Measurements from ENCODE around the gene SYNGAP1. TPM values are rescaled to one million over a fixed set of nuclear protein-coding genes. Genes with fewer than 3 reads are reported as not detected.

Gene SYNGAP1
- total and polyA plus RNA-seq, 2 of the 4 experiments (the other 2 are of a cell fraction): 1.4 to 17.0 TPM

GRCh38 chr6:33417128-33417902, 2.5 kb upstream of the SYNGAP1 start:
- H4K20me1 ChIP-seq (ENCODE audit: insufficient read depth, low read length): peaks cover 19% of the 10 kb centered on the region
- peaks cover 19% of the 10 kb centered on the region for H3K4me1 ChIP-seq (ENCODE audit: control insufficient read depth, insufficient read depth, low read length)
- H3K14ac ChIP-seq (replicated peaks; ENCODE audit: low read depth, low read length): peak overlapping the region; percentile 97
- H3K9me1 ChIP-seq (ENCODE audit: insufficient read depth, low read length): peaks cover 9% of the 10 kb centered on the region
- in situ Hi-C loops (cut with MboI; ENCODE audit: low sequenced_read_pairs) (no loop called here), intact Hi-C loops (cut with micrococcal nuclease) (loop anchor here (5.0 kb wide), 2 partner anchors 105 to 120 kb away; partner anchors contain the start of genes RGL2 and TAPBP), dilution Hi-C loops (cut with HindIII; ENCODE audit: low sequenced_read_pairs, unreplicated experiment) (no loop called here)
- H2AFZ ChIP-seq (replicated peaks; ENCODE audit: low read length, poor library complexity): peak overlapping the region; percentile 99
- ChIA-PET POLR2A (ENCODE audit: unreplicated experiment) (no interaction called here), CTCF (interaction anchor here (1.1 kb wide), 1 partner anchor 27 kb away, joined by 3 read pairs; no protein-coding TSS in a partner anchor)
- H2BK5ac ChIP-seq (ENCODE audit: low read depth, low read length, poor library complexity, severe bottlenecking): peak overlapping the region; percentile 97
- H3K36me3 ChIP-seq (ENCODE audit: control insufficient read depth, insufficient read depth, low read length): peaks cover 38% of the 10 kb centered on the region
- H4K91ac ChIP-seq (ENCODE audit: insufficient read depth, low read depth, low read length): peak overlapping the region; percentile 96
- H4K5ac ChIP-seq (ENCODE audit: low read depth, low read length): peak overlapping the region; percentile 93
- peak overlapping the region; percentile 94 for H3K18ac ChIP-seq (ENCODE audit: low read depth, low read length)
- peak overlapping the region; percentile 95 for H2BK120ac ChIP-seq (ENCODE audit: low read depth, low read length)
- peak overlapping the region; percentile 97 for H3K23ac ChIP-seq (ENCODE audit: low read depth, low read length)
- ATAC-seq (ENCODE audit: low read depth): peak; percentile 33
- H4K8ac ChIP-seq (ENCODE audit: low read depth in 2 of 2, low read length in 2 of 2): peak overlapping the region; percentile 71 to 98
- TF ChIP-seq CHD1 (IDR thresholded peaks at IDR 0.05; ENCODE audit: low read depth, low read length): no peak; the same call in 1 of the 2 replicates
- no peak for TF ChIP-seq RFX5 (IDR thresholded peaks at IDR 0.05; ENCODE audit: low read depth, low read length)
- no peak for TF ChIP-seq RAD21 (IDR thresholded peaks at IDR 0.05; ENCODE audit: low read length)
- TF ChIP-seq, protein P1, sequence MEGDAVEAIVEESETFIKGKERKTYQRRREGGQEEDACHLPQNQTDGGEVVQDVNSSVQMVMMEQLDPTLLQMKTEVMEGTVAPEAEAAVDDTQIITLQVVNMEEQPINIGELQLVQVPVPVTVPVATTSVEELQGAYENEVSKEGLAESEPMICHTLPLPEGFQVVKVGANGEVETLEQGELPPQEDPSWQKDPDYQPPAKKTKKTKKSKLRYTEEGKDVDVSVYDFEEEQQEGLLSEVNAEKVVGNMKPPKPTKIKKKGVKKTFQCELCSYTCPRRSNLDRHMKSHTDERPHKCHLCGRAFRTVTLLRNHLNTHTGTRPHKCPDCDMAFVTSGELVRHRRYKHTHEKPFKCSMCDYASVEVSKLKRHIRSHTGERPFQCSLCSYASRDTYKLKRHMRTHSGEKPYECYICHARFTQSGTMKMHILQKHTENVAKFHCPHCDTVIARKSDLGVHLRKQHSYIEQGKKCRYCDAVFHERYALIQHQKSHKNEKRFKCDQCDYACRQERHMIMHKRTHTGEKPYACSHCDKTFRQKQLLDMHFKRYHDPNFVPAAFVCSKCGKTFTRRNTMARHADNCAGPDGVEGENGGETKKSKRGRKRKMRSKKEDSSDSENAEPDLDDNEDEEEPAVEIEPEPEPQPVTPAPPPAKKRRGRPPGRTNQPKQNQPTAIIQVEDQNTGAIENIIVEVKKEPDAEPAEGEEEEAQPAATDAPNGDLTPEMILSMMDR (conservative IDR thresholded peaks at IDR 0.05; ENCODE audit: low read depth, low read length): no peak
- TF ChIP-seq MAZ (IDR thresholded peaks at IDR 0.05; ENCODE audit: borderline replicate concordance, low read depth, low read length): peak; percentile 64; the same call in 1 of the 2 replicates
- TF ChIP-seq MXI1 (IDR thresholded peaks at IDR 0.05; ENCODE audit: borderline replicate concordance, low read depth, low read length): no peak
- no peak for TF ChIP-seq NFE2L2 (IDR thresholded peaks at IDR 0.05; ENCODE audit: low read depth, low read length)
- no peak for TF ChIP-seq ELK1 (IDR thresholded peaks at IDR 0.05; ENCODE audit: borderline replicate concordance, low read depth, low read length)
- TF ChIP-seq CEBPB (IDR thresholded peaks at IDR 0.05; ENCODE audit: low read depth, low read length): no peak
- TF ChIP-seq FOS (IDR thresholded peaks at IDR 0.05; ENCODE audit: low read depth, low read length): peak; percentile 91
- TF ChIP-seq, protein P2, sequence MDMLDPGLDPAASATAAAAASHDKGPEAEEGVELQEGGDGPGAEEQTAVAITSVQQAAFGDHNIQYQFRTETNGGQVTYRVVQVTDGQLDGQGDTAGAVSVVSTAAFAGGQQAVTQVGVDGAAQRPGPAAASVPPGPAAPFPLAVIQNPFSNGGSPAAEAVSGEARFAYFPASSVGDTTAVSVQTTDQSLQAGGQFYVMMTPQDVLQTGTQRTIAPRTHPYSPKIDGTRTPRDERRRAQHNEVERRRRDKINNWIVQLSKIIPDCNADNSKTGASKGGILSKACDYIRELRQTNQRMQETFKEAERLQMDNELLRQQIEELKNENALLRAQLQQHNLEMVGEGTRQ (IDR thresholded peaks at IDR 0.05; ENCODE audit: low read depth, low read length): no peak
- TF ChIP-seq POLR2A (IDR thresholded peaks at IDR 0.05; ENCODE audit: low read depth, low read length): peak; percentile 91
- peak overlapping the region; percentile 99 for H3K56ac ChIP-seq (ENCODE audit: extremely low read depth, insufficient read depth, low read length)
- peak overlapping the region; percentile 63 for H3K4me3 ChIP-seq (ENCODE audit: insufficient read depth, low read depth, low read length)
- peaks cover 26 to 89% of the 10 kb centered on the region in 2 experiments for H3K79me1 ChIP-seq (ENCODE audit: low read depth in 1 of 2, low read length in 2 of 2)
- peak overlapping the region; percentile 84; the same call in 2 of the 3 replicates for H2BK15ac ChIP-seq (ENCODE audit: low read depth, low read length)
- H3K4me2 ChIP-seq (ENCODE audit: low read depth, low read length): peak overlapping the region; percentile 98
- TSS peak; percentile 98 for BruUV-seq (replicated peaks)
- H2AK9ac ChIP-seq (replicated peaks; ENCODE audit: low read depth, low read length, poor library complexity): peak overlapping the region; percentile 100
- peak overlapping the region; percentile 92 for H3K9ac ChIP-seq (ENCODE audit: low read depth, low read length)
- 0% methylated on average over 13 of the region's 25 CpGs; no CpG with 5 or more reads in 1 of the 2 experiments for WGBS, 2 experiments (ENCODE audit: extremely low coverage in 2 of 2, insufficient read length in 1 of 2)
- peak overlapping the region; percentile 98 for H3K27ac ChIP-seq (ENCODE audit: insufficient read depth, low read length)
- peak; percentile 94 for DNase-seq
- peak overlapping the region; percentile 98 for H3K4ac ChIP-seq (ENCODE audit: low read depth, low read length)
- H2BK20ac ChIP-seq (ENCODE audit: low read depth, low read length): peak overlapping the region; percentile 77
- H3K27me3 ChIP-seq (ENCODE audit: control insufficient read depth, insufficient read depth, low read length): no peaks in the 10 kb centered on the region
- H3K9me3 ChIP-seq (ENCODE audit: control insufficient read depth, insufficient read depth, low read length): no peaks in the 10 kb centered on the region
- peak overlapping the region; percentile 99 for H2AK5ac ChIP-seq (ENCODE audit: low read depth, low read length)
